Measurements from ENCODE around the gene CC2D1A.
"Not testable (repeated sequence)": the region's sequence is repeated elsewhere in the genome, so short reads cannot be mapped to it uniquely, and the experiment has no call there.

Gene CC2D1A

GRCh38 chr19:13906521-13906904 is 512 bp downstream of the CC2D1A start:
- DNase-seq (ENCODE audit: low spot score) (no peak), FAIRE-seq (no peak)

GRCh38 chr19:13906910-13907309 is 909 bp downstream of the CC2D1A start:
- FAIRE-seq (no peak), DNase-seq (ENCODE audit: low spot score) (no peak)

- DNase-seq (ENCODE audit: low spot score) = no peak
- no peak for FAIRE-seq
Measured at GRCh38 chr19:13908674-13909073, 2.7 kb downstream of the CC2D1A start.

- FAIRE-seq (no peak), DNase-seq (ENCODE audit: low spot score) (no peak)
Measured at GRCh38 chr19:13909430-13909829, 3.4 kb downstream of the CC2D1A start.

GRCh38 chr19:13913352-13913751 is 7.4 kb downstream of the CC2D1A start:
- no peak for DNase-seq (ENCODE audit: low spot score)
- no peak for FAIRE-seq

GRCh38 chr19:13914777-13915176 is 8.8 kb downstream of the CC2D1A start:
- FAIRE-seq (no peak), DNase-seq (ENCODE audit: low spot score) (no peak)

GRCh38 chr19:13917888-13918406 is 11.9 kb downstream of the CC2D1A start:
- FAIRE-seq (no peak), DNase-seq (ENCODE audit: low spot score) (no peak)

- FAIRE-seq (no peak), DNase-seq (ENCODE audit: low spot score) (no peak)
Measured at GRCh38 chr19:13918726-13919411, 12.9 kb downstream of the CC2D1A start.

GRCh38 chr19:13920524-13920923 is 14.5 kb downstream of the CC2D1A start:
- FAIRE-seq (no peak), DNase-seq (ENCODE audit: low spot score) (no peak)

GRCh38 chr19:13920940-13921747 is 15.1 kb downstream of the CC2D1A start:
- FAIRE-seq (no peak), DNase-seq (ENCODE audit: low spot score) (peak; percentile 22)

- not testable (repeated sequence) for FAIRE-seq
Measured at GRCh38 chr19:13922118-13922517, 16.1 kb downstream of the CC2D1A start.

GRCh38 chr19:13923194-13923987 is 17.4 kb downstream of the CC2D1A start:
- FAIRE-seq = no peak
- DNase-seq (ENCODE audit: low spot score) = no peak

More at GRCh38 chr19:13922118-13922517, 16.1 kb downstream of the CC2D1A start:
- DNase-seq (ENCODE audit: low spot score) = not testable (repeated sequence)

GRCh38 chr19:13926010-13926409 is 20.0 kb downstream of the CC2D1A start:
- DNase-seq (ENCODE audit: low spot score) (no peak), FAIRE-seq (no peak)

GRCh38 chr19:13926715-13927114 is 20.7 kb downstream of the CC2D1A start:
- FAIRE-seq = no peak
- no peak for DNase-seq (ENCODE audit: low spot score)

- no peak for DNase-seq (ENCODE audit: low spot score)
- FAIRE-seq = no peak
Measured at GRCh38 chr19:13929340-13929739, 23.3 kb downstream of the CC2D1A start.

- FAIRE-seq (no peak), DNase-seq (ENCODE audit: low spot score) (no peak)
Measured at GRCh38 chr19:13929956-13930355, 24.0 kb downstream of the CC2D1A start.

- DNase-seq (ENCODE audit: low spot score) (no peak), FAIRE-seq (no peak)
Measured at GRCh38 chr19:13930402-13930801, 24.4 kb downstream of the CC2D1A start.

GRCh38 chr19:13931391-13932148 is 25.6 kb downstream of the CC2D1A start:
- no peak for DNase-seq (ENCODE audit: low spot score)
- FAIRE-seq = no peak

GRCh38 chr19:13932149-13932637 is 26.2 kb downstream of the CC2D1A start:
- FAIRE-seq (no peak), DNase-seq (ENCODE audit: low spot score) (no peak)

- FAIRE-seq (no peak), DNase-seq (ENCODE audit: low spot score) (no peak)
Measured at GRCh38 chr19:13932911-13933393, 27.0 kb downstream of the CC2D1A start.

- DNase-seq (ENCODE audit: low spot score) = no peak
- no peak for FAIRE-seq
Measured at GRCh38 chr19:13934785-13935109, 28.7 kb downstream of the CC2D1A start.
